ENCODE results near the gene POLR3C.

Gene POLR3C

DNA sequence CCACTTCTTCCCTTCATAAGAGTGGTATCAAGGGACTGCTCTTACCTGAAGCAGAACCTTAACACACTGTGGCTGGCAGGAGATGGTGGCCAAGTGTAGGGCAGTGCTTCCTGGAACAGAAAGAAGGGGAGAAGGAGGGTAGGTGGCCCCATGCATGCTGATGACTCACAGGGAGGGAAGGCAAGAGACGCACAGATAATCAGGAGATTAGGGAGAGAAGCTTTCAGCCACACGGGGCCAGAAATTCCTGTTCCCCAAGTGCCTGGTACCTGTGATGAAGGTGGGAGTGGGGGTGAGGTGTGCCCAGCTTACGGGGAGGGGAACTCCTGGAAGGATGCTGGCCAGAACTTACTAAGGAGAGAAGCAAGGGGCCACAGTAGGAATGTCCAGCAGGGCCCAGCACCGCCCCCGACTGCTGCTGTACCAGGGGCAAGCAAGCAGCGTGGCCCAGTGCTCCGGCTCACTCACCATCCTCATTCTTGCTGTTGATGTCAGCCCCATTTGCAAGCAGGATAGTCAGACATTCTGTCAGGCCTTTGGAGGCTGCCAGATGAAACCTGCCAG is 54.0 kb downstream of the POLR3C start:
- DNase-seq = no peak

GRCh38 chr1:145878724-145879123 is 54.7 kb downstream of the POLR3C start:
- no peak for DNase-seq

DNA sequence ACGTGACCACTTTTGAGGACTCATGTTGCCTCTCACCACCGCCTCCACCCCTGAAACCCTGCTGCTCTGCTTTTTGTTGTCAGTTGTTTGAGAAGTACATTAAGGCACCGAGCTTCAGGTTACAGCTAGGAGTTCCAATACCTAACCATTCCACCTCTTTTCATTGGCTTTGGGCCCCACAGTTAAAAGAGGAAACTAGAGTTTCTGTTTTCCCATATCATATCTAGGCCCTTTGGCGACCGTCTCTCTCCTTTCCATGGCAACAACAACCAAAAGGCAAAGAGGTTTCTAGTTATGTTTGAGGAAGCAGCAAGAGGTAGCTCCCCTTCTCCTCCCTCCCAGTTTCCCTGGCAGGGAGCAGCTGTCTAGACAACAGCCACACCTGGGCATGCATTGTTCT is 55.8 kb downstream of the POLR3C start:
- no peak for DNase-seq

DNA sequence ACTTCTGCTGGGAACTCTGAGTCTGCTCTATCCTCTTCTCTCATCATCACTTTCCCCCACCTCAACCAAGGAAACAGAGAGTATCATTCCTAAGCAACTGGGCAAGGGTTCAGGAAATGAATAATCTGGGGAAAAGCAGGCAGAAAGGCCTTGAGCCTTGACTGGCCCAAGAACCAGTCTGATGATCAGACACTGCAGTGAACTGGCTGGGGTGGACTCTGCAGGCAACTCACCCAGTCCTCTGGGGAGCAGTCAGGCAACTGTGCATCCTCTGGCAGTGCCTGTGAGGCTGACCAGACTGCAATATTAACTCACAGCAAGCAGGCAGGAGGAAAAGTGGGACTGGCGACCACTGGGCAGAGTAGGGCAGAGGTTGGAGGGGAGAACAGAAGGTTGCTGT is 60.7 kb downstream of the POLR3C start:
- DNase-seq = no peak

DNA sequence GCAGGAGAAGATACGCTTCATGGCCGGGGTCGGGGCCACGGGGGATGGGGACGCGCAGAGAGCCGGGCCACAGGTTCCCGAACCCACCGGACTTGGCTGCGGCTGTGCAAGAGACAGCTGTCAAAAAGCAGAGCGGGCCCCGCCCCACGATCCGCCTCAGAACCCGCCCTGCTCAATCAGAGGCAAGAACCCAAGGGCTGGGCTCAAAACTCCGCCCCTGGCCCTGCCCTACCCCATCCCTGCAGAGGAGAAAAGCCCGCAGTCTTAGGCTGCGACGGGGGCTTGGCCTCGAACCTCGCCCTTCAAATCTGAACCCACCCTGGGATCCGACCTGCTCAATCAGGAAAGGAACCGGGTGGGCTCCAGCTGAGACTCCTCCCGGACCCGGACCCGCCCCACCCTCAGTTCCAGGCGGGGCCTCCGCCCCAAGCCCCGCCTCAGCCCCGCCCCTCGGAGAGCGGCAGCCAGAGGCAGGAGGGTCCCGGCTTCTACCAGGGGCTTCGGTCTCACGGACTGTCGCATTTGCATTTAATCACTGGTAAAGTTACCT is 61.8 kb downstream of the POLR3C start, which contains the start of gene ANKRD35:
TSS of gene ANKRD35 (minus strand) at position 129 of the 550 bp plus-strand sequence. CDS start at position 21, 108 bp downstream.
- peak; percentile 47 for DNase-seq

DNA sequence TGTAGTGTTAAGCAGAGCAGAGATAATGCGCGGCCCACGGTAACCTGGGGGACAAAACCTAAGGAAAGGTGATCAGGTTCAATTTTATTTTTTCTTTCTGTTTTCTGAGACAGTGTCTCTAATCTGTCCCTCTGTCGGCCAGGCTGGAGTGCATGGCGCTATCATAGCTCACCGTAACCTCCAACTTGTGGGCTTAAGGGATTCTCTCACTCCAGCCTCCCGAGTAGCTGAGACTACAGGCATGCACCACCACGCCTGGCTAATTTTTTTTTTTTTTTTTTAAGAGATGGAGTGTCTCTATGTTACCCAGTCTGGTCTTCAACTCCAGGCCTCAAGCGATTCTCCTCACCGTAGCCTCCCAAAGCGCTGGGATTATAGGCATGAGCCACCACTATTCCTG is 62.4 kb downstream of the POLR3C start:
- DNase-seq = no peak

DNA sequence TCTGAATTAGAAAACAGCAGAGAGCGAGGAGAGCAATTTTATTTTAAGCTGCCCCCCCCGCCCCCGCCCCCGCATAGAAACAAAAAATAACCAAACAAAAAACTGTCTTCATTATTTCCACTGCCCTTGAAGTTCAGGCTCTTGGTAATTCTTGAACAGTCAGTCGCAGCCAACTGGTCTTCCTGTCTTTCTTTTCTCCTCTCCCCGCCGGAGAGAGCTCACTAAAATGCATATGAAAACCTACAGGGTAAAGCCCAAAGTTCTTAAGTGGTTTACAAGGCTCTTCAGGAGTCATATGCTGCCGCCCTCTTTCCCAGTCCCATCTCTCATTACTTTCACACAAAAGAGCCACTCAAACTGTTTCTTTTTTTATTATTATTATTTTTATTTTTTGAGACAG is 62.8 kb downstream of the POLR3C start:
- DNase-seq = no peak

- DNase-seq = no peak
Observed at GRCh38 chr1:145887631-145888030, 63.6 kb downstream of the POLR3C start.

GRCh38 chr1:145889722-145890121 is 65.7 kb downstream of the POLR3C start:
- DNase-seq = no peak

DNA sequence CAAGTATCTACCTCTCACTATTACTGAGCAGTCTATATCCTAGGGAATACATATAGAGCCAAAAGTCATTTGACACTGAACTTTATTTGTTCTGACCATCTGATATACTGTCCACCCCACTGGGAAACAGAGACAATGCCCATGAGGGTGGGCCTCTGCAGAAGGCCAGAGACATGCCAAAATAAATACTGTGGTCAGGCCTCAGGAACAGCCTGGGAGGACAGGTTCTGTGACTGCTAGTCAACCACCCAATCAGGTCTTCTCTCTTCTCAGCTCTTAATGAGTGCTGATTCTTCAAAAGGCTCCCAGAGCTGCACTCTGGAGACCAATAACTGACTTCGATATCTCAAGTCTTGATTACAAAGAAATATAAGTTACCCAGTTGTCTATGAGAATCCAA is 67.1 kb downstream of the POLR3C start:
- no peak for DNase-seq

DNA sequence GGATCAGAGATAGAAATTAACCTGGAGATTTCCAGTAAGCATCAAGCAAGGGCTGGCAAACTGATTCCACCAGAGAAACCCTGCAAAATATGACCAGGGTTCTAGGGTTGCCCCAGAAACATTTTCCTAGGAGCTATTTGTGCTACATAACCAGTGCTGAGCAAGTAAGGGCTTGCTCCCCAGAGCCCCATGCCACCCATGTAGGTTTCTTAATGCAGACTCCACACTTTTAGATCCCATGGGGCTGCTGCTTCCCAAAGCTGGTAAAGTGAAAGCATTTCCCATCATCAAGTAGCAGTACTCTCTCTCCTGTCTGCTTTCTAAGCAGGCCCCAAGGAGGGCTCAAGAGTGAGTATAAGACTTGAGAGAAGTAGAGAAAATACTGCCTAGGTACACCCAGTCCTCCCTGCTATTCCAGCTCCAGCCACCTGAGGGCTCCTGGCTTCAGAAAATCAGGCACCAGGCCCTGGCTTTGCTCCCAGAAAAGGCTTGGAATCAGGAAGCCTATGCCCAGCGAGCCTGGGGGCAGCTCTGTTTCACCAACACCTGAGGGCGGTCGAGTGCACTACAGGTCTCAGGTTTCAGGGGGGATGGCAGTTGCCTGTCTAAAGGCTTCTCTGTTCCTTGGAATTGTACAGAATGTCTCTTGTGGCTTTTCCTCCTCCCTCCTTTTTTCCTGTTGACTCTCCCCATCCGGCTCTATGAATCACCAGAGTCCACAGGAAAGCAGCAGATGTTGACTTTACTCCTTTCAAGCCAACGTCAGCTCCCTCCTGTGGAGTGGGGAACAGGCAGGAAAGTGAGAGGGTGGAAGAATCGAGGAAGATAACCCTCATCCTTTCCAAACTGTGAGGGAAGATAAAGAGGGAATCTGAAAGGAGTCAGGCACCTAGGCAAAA is 67.8 kb downstream of the POLR3C start:
- DNase-seq = peak; percentile 93

- DNase-seq = no peak
Observed at GRCh38 chr1:145892486-145893087, 68.6 kb downstream of the POLR3C start.

- DNase-seq = no peak
Observed at GRCh38 chr1:145893306-145894055, 69.5 kb downstream of the POLR3C start.
